ENCODE data around the gene CCL18.

The CCL18 gene

GRCh38 chr17:36017799-36018198 lies 46.3 kb upstream of the CCL18 start, which contains the start of gene CCL23:
TSS of gene CCL23 (minus strand) at chr17:36017972. CDS start at chr17:36017897, 75 bp downstream.
- no peaks in the 10 kb centered on the region for H3F3A ChIP-seq (ENCODE audit: insufficient read depth)
- H2AFZ ChIP-seq (ENCODE audit: low read depth, low read length, severe bottlenecking), result no peak within 1 kb of the TSS
- no peaks in the 10 kb centered on the region for H3K9me2 ChIP-seq (replicated peaks; ENCODE audit: insufficient read depth, low read length)
- H3K36me3 ChIP-seq (ENCODE audit: low read length), result no peaks in the 10 kb centered on the region
- no peaks in the 10 kb centered on the region for H3K79me2 ChIP-seq (ENCODE audit: insufficient read depth, low read length)
- H3K27ac ChIP-seq (ENCODE audit: low read depth, low read length), result no peak within 1 kb of the TSS
- H3K9ac ChIP-seq (ENCODE audit: low read length), result no peak within 1 kb of the TSS
- TF ChIP-seq, protein P1, sequence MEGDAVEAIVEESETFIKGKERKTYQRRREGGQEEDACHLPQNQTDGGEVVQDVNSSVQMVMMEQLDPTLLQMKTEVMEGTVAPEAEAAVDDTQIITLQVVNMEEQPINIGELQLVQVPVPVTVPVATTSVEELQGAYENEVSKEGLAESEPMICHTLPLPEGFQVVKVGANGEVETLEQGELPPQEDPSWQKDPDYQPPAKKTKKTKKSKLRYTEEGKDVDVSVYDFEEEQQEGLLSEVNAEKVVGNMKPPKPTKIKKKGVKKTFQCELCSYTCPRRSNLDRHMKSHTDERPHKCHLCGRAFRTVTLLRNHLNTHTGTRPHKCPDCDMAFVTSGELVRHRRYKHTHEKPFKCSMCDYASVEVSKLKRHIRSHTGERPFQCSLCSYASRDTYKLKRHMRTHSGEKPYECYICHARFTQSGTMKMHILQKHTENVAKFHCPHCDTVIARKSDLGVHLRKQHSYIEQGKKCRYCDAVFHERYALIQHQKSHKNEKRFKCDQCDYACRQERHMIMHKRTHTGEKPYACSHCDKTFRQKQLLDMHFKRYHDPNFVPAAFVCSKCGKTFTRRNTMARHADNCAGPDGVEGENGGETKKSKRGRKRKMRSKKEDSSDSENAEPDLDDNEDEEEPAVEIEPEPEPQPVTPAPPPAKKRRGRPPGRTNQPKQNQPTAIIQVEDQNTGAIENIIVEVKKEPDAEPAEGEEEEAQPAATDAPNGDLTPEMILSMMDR (IDR thresholded peaks at IDR 0.05; ENCODE audit: insufficient read depth, low read length, poor library complexity, severe bottlenecking), result no peak
- TF ChIP-seq EZH2phosphoT487 (conservative IDR thresholded peaks at IDR 0.05; ENCODE audit: low read length), result no peak
- no peaks in the 10 kb centered on the region for H4K20me1 ChIP-seq (ENCODE audit: low read depth, low read length)
- no peaks in the 10 kb centered on the region for H3K9me3 ChIP-seq (ENCODE audit: insufficient read depth, low read length)
- H3K4me2 ChIP-seq (ENCODE audit: low read depth, low read length, poor library complexity, severe bottlenecking), result no peak within 1 kb of the TSS
- H3K27me3 ChIP-seq (ENCODE audit: low read length), result no peaks in the 10 kb centered on the region
- H3K4me3 ChIP-seq (ENCODE audit: insufficient read depth, low read length, poor library complexity, severe bottlenecking), result no peak within 1 kb of the TSS

- H3K9ac ChIP-seq (ENCODE audit: low read length), result no peak overlapping the region
- H3K79me2 ChIP-seq (ENCODE audit: insufficient read depth, low read length), result no peaks in the 10 kb centered on the region
- H3K27ac ChIP-seq (ENCODE audit: low read depth, low read length), result no peak overlapping the region
- no peaks in the 10 kb centered on the region for H3K9me3 ChIP-seq (ENCODE audit: insufficient read depth, low read length)
- no peak overlapping the region for H3K4me3 ChIP-seq (ENCODE audit: insufficient read depth, low read length, poor library complexity, severe bottlenecking)
- H3K36me3 ChIP-seq (ENCODE audit: low read length), result no peaks in the 10 kb centered on the region
- no peaks in the 10 kb centered on the region for H3F3A ChIP-seq (ENCODE audit: insufficient read depth)
- H3K9me2 ChIP-seq (replicated peaks; ENCODE audit: insufficient read depth, low read length), result no peaks in the 10 kb centered on the region
- H2AFZ ChIP-seq (ENCODE audit: low read depth, low read length, severe bottlenecking), result no peak overlapping the region
- TF ChIP-seq EZH2phosphoT487 (conservative IDR thresholded peaks at IDR 0.05; ENCODE audit: low read length), result no peak
- TF ChIP-seq, protein P1 (IDR thresholded peaks at IDR 0.05; ENCODE audit: insufficient read depth, low read length, poor library complexity, severe bottlenecking), result no peak
- H4K20me1 ChIP-seq (ENCODE audit: low read depth, low read length), result no peaks in the 10 kb centered on the region
- no peak overlapping the region for H3K4me2 ChIP-seq (ENCODE audit: low read depth, low read length, poor library complexity, severe bottlenecking)
- no peaks in the 10 kb centered on the region for H3K27me3 ChIP-seq (ENCODE audit: low read length)
Observed at GRCh38 chr17:36019423-36019822, 44.6 kb upstream of the CCL18 start.

- H3K9me2 ChIP-seq (replicated peaks; ENCODE audit: insufficient read depth, low read length), result no peaks in the 10 kb centered on the region
- H3K9me3 ChIP-seq (ENCODE audit: insufficient read depth, low read length), result no peaks in the 10 kb centered on the region
- H4K20me1 ChIP-seq (ENCODE audit: low read depth, low read length), result no peaks in the 10 kb centered on the region
- no peak overlapping the region for H2AFZ ChIP-seq (ENCODE audit: low read depth, low read length, severe bottlenecking)
- H3K27me3 ChIP-seq (ENCODE audit: low read length), result no peaks in the 10 kb centered on the region
- H3K4me3 ChIP-seq (ENCODE audit: insufficient read depth, low read length, poor library complexity, severe bottlenecking), result no peak overlapping the region
- H3K79me2 ChIP-seq (ENCODE audit: insufficient read depth, low read length), result no peaks in the 10 kb centered on the region
- H3K9ac ChIP-seq (ENCODE audit: low read length), result no peak overlapping the region
- no peaks in the 10 kb centered on the region for H3F3A ChIP-seq (ENCODE audit: insufficient read depth)
- no peaks in the 10 kb centered on the region for H3K36me3 ChIP-seq (ENCODE audit: low read length)
- no peak overlapping the region for H3K4me2 ChIP-seq (ENCODE audit: low read depth, low read length, poor library complexity, severe bottlenecking)
- H3K27ac ChIP-seq (ENCODE audit: low read depth, low read length), result no peak overlapping the region
- no peak for TF ChIP-seq EZH2phosphoT487 (conservative IDR thresholded peaks at IDR 0.05; ENCODE audit: low read length)
- TF ChIP-seq, protein P1 (IDR thresholded peaks at IDR 0.05; ENCODE audit: insufficient read depth, low read length, poor library complexity, severe bottlenecking), result no peak
Observed at GRCh38 chr17:36024106-36024869, 39.8 kb upstream of the CCL18 start.
